Measurements from ENCODE around the gene CXCL3. TPM values are rescaled to one million over a fixed set of nuclear protein-coding genes. Genes with fewer than 3 reads are reported as not detected.

The CXCL3 gene
- total RNA-seq, 6 experiments from 2014 or later, result 0.25 to 2.0 (median 0.62) TPM; not detected in 2

- Histone ChIP-seq H3K27me3 (no peaks in the 10 kb centered on the region), H3K4me1 (no peaks in the 10 kb centered on the region), H3K9me3 (no peaks in the 10 kb centered on the region), H3K27ac (no peak overlapping the region), H3K4me3 (no peak overlapping the region), H3K36me3 (no peaks in the 10 kb centered on the region)
- no peak for ATAC-seq
- no peak for DNase-seq
- WGBS (ENCODE audit: insufficient coverage, low coverage, low lambda C conversion rate, missing lambda C conversion rate), result 38% methylated on average over 1 of the region's 1 CpG
- intact Hi-C loops (cut with DNase I), result no loop called here
- TF ChIP-seq POLR2A (IDR thresholded peaks at IDR 0.05) (no peak), CTCF (IDR thresholded peaks at IDR 0.05) (no peak)
Measured at GRCh38 chr4:74028504-74028903, 10.0 kb downstream of the CXCL3 start.

GRCh38 chr4:74023709-74024108 lies 14.8 kb downstream of the CXCL3 start:
- no peak for ATAC-seq
- TF ChIP-seq POLR2A (IDR thresholded peaks at IDR 0.05), result no peak
- no peak for TF ChIP-seq CTCF (IDR thresholded peaks at IDR 0.05)
- WGBS (ENCODE audit: insufficient coverage, low coverage, low lambda C conversion rate, missing lambda C conversion rate), result 88% methylated on average over 2 of the region's 2 CpGs
- Histone ChIP-seq H3K4me1 (no peaks in the 10 kb centered on the region), H3K36me3 (no peaks in the 10 kb centered on the region), H3K27ac (no peak overlapping the region), H3K9me3 (no peaks in the 10 kb centered on the region), H3K27me3 (no peaks in the 10 kb centered on the region), H3K4me3 (no peak overlapping the region)
- no peak for DNase-seq
- intact Hi-C loops (cut with DNase I), result no loop called here

GRCh38 chr4:74021601-74022000 lies 16.9 kb downstream of the CXCL3 start:
- TF ChIP-seq CTCF (IDR thresholded peaks at IDR 0.05) (no peak), POLR2A (IDR thresholded peaks at IDR 0.05) (no peak)

GRCh38 chr4:74018771-74019170 lies 19.7 kb downstream of the CXCL3 start:
- Histone ChIP-seq H3K4me1 (no peaks in the 10 kb centered on the region), H3K27ac (no peak overlapping the region), H3K4me3 (no peak overlapping the region), H3K27me3 (no peaks in the 10 kb centered on the region), H3K36me3 (no peaks in the 10 kb centered on the region), H3K9me3 (no peaks in the 10 kb centered on the region)
- TF ChIP-seq CTCF (IDR thresholded peaks at IDR 0.05), result no peak
- no peak for TF ChIP-seq POLR2A (IDR thresholded peaks at IDR 0.05)
- no peak for DNase-seq
- ATAC-seq, result peak in 2 of 4 donors; percentile 21 to 55
- intact Hi-C loops (cut with DNase I), result no loop called here
- WGBS (ENCODE audit: insufficient coverage, low coverage, low lambda C conversion rate, missing lambda C conversion rate), result 42% methylated on average over 3 of the region's 3 CpGs

More at GRCh38 chr4:74021601-74022000, 16.9 kb downstream of the CXCL3 start:
- Histone ChIP-seq H3K9me3 (no peaks in the 10 kb centered on the region), H3K4me3 (no peak overlapping the region), H3K4me1 (no peaks in the 10 kb centered on the region), H3K36me3 (no peaks in the 10 kb centered on the region), H3K27me3 (no peaks in the 10 kb centered on the region), H3K27ac (no peak overlapping the region)
- ATAC-seq (no peak), DNase-seq (no peak)
- intact Hi-C loops (cut with DNase I), result no loop called here
- WGBS (ENCODE audit: insufficient coverage, low coverage, low lambda C conversion rate, missing lambda C conversion rate), result 22% methylated on average over 2 of the region's 2 CpGs

- TF ChIP-seq CTCF (IDR thresholded peaks at IDR 0.05), result no peak
- ATAC-seq (peak in 1 of 4 donors; percentile 38), DNase-seq (no peak)
- H3K27me3 ChIP-seq, result no peaks in the 10 kb centered on the region
- no peak overlapping the region for H3K27ac ChIP-seq
- H3K4me3 ChIP-seq, result no peak overlapping the region
- H3K36me3 ChIP-seq, result no peaks in the 10 kb centered on the region
- intact Hi-C loops (cut with DNase I), result no loop called here
- H3K9me3 ChIP-seq, result no peaks in the 10 kb centered on the region
- no peaks in the 10 kb centered on the region for H3K4me1 ChIP-seq
Measured at GRCh38 chr4:74018116-74018515, 20.4 kb downstream of the CXCL3 start.
